Gastroesophageal sphincter (tissue), 3 donors: ENCODE data around the gene FNIP2.

Source experiments
- EP300 ChIP-seq: sonication (generic); formaldehyde crosslinking; IDR thresholded peaks from one replicate; pipeline ENCODE4 v1.6.1; 2017; ENCODE audit warnings: antibody characterized with exemption, mild to moderate bottlenecking
- POLR2A ChIP-seq, 2 donors: fragments of 450-650 bp; IDR thresholded peaks; one replicate each; pipeline ENCODE4 v1.6.1; 2017; ENCODE audit warnings: antibody characterized with exemption in 2 of 2, mild to moderate bottlenecking in 2 of 2, moderate library complexity in 1 of 2
- POLR2AphosphoS5 ChIP-seq: sonication (generic); formaldehyde crosslinking; IDR thresholded peaks from one replicate; pipeline ENCODE4 v1.6.1; 2017; ENCODE audit warnings: antibody characterized with exemption
- TF ChIP-seq, protein P1 (sequence below), 4 experiments: fragments of 200-600 bp in 2 of 4; fragments of 450-650 bp in 2 of 4; sonication (generic) in 1 of 4; IDR thresholded peaks; one replicate each; pipeline ENCODE4 v1.5.1; 2017 to 2019; ENCODE audit warnings: antibody characterized with exemption in 4 of 4, mild to moderate bottlenecking in 2 of 4, moderate library complexity in 2 of 4

GRCh38 chr4:158778156-158778711, 9.4 kb downstream of the FNIP2 start:
- TF ChIP-seq, protein P1, sequence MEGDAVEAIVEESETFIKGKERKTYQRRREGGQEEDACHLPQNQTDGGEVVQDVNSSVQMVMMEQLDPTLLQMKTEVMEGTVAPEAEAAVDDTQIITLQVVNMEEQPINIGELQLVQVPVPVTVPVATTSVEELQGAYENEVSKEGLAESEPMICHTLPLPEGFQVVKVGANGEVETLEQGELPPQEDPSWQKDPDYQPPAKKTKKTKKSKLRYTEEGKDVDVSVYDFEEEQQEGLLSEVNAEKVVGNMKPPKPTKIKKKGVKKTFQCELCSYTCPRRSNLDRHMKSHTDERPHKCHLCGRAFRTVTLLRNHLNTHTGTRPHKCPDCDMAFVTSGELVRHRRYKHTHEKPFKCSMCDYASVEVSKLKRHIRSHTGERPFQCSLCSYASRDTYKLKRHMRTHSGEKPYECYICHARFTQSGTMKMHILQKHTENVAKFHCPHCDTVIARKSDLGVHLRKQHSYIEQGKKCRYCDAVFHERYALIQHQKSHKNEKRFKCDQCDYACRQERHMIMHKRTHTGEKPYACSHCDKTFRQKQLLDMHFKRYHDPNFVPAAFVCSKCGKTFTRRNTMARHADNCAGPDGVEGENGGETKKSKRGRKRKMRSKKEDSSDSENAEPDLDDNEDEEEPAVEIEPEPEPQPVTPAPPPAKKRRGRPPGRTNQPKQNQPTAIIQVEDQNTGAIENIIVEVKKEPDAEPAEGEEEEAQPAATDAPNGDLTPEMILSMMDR (IDR thresholded peaks at IDR 0.05), result no peak
- TF ChIP-seq POLR2A (IDR thresholded peaks at IDR 0.05) (no peak), EP300 (no peak), POLR2AphosphoS5 (no peak)
